Activated naive CD4-positive, alpha-beta T cell treated with anti-CD3 and anti-CD28 coated beads, Interleukin-2, amount 50 U/mL, for 72 hours (primary cell): ENCODE results near the gene MAN2C1. TPM values are rescaled to one million over a fixed set of nuclear protein-coding genes. Genes with fewer than 3 reads are reported as not detected.
A peak's percentile ranks its signal among the peaks of the same experiment; 100 is the strongest.
"Not testable (repeated sequence)": the region's sequence is repeated elsewhere in the genome, so short reads cannot be mapped to it uniquely, and the experiment has no call there.

Experiments used
- ATAC-seq, 2 donors: fragments of 150-1000 bp; cut with Tn5 transposase; 2 replicates each; pipeline ENCODE4 v1.10.0; 2021; ENCODE audit warnings: mild to moderate bottlenecking in 2 of 2, moderate library complexity in 2 of 2
- DNase-seq, 2 donors: peaks; one replicate each; pipeline ENCODE4 v3.0.0; 2021 to 2022; ENCODE audit warnings: low spot score in 2 of 2
- H3K27ac Mint-ChIP-seq, 2 donors: one replicate each; pipeline ENCODE4 v1.8.0; 2022; ENCODE audit warnings: mild to moderate bottlenecking in 2 of 2, mixed read lengths in 2 of 2
- H3K36me3 Mint-ChIP-seq, 2 donors: one replicate each; pipeline ENCODE4 v1.8.0; 2022; ENCODE audit warnings: mixed read lengths in 2 of 2
- H3K9me3 Mint-ChIP-seq, 2 donors: one replicate each; pipeline ENCODE4 v1.8.0; 2022; ENCODE audit warnings: mixed read lengths in 2 of 2
- total RNA-seq, 2 donors: library from RNA; stranded (reverse); gene quantifications; one replicate each; pipeline ENCODE4 v1.2.3, GENCODE V29; 2022

Gene MAN2C1
- total RNA-seq, result 100 to 1,000 TPM; 106 to 167 TPM

DNA sequence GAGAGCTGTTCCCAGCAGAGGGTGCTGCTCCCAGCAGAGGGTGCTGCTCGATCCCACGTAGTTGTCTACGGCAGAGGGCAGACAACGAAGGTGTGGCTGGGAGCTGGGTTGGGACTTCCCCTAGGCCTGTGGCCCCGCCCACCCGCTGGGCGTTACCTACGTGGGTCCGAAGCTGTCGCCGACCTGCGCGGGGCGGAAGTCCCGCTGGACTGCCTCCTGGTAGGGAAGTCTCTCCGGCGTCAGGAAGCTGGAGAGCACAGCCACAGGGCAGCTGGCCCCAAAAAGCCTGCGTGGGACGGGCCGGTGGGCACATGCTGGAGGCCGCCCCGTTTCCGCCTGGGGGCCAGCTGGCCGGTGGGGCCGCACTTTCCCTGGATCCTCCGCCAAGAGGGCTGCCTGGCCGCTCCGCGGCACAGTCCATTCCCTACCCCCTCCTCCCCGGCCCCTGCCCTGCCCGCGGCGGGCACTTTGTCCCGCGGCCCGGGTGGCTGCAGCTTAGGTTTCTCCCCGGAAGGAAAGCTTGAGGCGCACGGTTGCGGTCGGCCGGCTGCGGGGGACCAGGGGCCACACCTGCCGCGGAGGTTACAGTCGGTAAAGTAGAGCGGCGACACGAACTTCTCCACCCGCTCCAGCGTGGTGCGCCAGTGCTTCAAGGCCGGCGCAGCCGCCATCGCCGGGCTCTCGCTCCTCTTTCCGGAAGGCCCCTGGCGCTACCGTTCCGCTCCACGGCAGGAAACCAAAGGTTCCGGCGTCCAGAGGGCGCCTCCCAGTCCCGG lies at the start of gene MAN2C1:
TSS of gene MAN2C1 (minus strand) at position 695 of the 776 bp plus-strand sequence. CDS start at position 671, 24 bp downstream.
- ATAC-seq (peak; percentile 93 to 95), DNase-seq (peak; percentile 93 to 95)
- Mint-ChIP-seq H3K36me3 (peaks cover 0 to 16% of the 10 kb centered on the region in 2 donors), H3K9me3 (no peaks in the 10 kb centered on the region), H3K27ac (peak within 1 kb of the TSS; percentile 95)

DNA sequence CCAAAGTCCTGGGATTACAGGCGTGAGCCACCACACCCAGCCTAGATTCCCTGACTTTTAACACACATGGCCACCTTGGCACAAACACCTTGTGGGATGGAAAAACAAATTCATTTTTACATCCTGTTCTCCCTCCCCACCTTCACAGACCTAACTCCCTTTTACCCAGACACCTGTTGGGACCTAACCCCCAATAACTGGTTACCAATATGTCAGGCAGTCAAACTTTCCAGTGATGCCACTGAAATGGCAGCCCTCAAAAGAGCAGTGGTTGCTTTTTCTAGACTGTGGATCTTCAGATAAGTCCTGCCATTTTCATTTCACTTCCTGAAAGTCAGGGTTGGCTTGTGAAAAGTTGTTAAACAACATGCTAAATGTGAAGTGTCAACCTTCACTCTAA lies 48.2 kb upstream of the MAN2C1 start:
- Mint-ChIP-seq H3K27ac (peak overlapping the region; percentile 55 to 77), H3K36me3 (peaks cover 1 to 22% of the 10 kb centered on the region in 2 donors), H3K9me3 (no peaks in the 10 kb centered on the region)
- no peak for DNase-seq
- ATAC-seq, result peak in 1 of 2 donors; percentile 74

DNA sequence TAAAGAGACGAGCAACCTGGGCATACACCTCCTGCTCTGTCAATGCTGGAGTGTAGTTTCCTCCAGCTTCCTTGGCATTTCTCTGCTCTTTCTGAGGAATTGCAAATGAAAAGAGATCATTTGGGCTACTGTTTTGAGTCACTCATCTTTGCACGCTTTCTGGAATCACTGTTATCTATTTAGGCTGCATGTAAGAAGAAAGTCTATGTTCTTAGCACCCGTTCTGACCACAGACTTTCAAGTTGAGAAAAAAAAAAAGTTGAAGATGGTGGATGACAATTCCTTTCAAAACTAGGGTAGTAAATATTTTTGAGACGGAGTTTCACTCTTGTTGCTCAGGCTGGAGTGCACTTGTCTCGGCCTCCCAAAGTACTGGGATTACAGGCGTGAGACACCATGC lies 41.8 kb upstream of the MAN2C1 start:
- DNase-seq, result no peak
- peaks cover 33 to 63% of the 10 kb centered on the region in 2 donors for H3K36me3 Mint-ChIP-seq
- ATAC-seq, result peak in 1 of 2 donors; percentile 40
- H3K9me3 Mint-ChIP-seq, result no peaks in the 10 kb centered on the region
- H3K27ac Mint-ChIP-seq, result peak overlapping the region in 1 of 2 donors; percentile 32

DNA sequence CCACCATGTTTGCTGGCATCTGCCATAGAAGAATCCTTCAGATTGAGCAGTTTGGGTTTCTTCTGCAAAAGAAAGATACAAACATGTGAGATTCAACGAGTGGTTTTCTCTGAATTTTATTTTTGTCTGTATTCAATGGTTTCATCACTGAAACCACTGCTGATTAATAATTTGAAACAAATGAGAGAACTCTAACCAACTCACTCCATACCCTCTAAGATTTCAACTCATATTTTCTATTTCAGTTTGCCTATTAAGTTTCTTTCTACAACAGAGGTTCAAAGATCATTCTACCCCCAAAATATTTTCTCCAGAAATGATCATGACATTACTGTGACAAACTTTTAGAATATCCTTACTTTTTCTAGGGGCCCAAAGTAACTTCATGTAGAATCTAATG lies 38.7 kb upstream of the MAN2C1 start:
- ATAC-seq, result peak; percentile 40 to 78
- peaks cover 39 to 54% of the 10 kb centered on the region in 2 donors for H3K36me3 Mint-ChIP-seq

DNA sequence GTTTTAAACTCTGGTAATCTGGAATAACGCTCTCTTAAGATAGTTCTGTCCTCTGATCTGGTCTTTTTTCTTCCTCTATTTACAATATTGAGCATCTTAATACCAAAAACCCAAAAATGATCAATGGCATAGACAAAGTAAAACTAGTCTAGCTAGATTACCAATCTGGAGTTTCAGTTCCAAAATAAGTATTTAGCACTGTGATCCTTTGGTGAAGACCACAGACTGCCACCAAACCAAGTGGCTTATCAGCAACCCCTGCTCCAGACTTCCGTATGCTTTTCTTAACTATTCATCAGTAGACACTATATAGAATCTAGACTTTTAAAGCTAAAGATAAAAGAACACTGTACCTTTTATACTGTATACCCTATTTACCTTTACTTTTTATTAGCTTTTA lies 35.5 kb upstream of the MAN2C1 start:
- Mint-ChIP-seq H3K9me3 (no peaks in the 10 kb centered on the region), H3K27ac (no peak overlapping the region), H3K36me3 (peaks cover 28 to 33% of the 10 kb centered on the region in 2 donors)
- DNase-seq, result no peak
- peak in 1 of 2 donors; percentile 42 for ATAC-seq

More for the DNA sequence above, 38.7 kb upstream of the MAN2C1 start:
- no peak for DNase-seq
- Mint-ChIP-seq H3K9me3 (no peaks in the 10 kb centered on the region), H3K27ac (peak overlapping the region; percentile 69 to 86)

DNA sequence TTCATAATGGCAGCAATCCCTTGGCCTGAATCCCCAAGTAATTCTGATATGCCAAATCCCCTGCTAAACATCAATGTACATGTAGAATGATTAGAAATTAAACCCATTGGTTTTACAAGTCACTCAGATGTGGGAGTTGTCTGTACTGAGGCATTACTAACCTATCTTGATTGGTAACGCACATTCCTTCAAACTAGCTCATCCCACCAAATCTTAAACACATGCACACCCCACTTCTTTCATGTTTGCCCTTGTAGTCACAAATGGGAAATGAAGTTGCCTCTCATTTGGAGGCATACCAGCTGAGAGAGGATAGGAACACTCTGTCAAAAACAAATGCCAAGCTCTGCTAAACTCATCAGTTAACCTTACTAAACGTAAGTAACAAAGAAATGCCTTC lies 29.1 kb upstream of the MAN2C1 start:
- DNase-seq, result no peak
- peak overlapping the region in 1 of 2 donors; percentile 49 for H3K27ac Mint-ChIP-seq
- no peaks in the 10 kb centered on the region for H3K9me3 Mint-ChIP-seq
- peaks cover 20 to 36% of the 10 kb centered on the region in 2 donors for H3K36me3 Mint-ChIP-seq
- no peak for ATAC-seq

DNA sequence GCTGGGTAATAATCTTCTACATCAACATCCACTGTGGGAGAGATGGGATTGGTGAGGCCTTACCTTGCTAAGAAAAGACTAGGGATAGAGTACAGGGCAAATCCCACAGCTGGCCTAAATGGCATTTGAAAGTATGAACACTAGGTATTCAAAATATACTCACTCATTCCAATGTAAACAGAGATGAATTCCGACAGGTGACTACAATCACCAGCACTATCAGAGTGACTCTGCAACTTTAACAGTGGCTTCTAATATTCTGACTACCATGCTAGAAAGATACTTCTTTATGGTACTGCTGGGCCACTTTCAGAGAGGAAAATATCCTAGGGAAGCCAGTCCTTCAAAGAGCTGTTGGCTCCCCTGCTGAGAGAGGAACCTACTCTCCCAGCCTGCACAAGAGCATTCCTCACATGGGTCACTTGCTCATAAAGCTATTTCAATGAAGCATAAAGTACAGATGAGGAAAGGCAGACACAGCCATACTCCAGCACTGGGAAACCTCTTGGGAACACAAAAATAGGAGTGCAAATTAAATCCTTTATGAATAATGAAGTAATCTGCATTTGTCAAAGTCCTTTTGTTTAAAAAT lies 21.5 kb upstream of the MAN2C1 start:
- ATAC-seq (no peak), DNase-seq (no peak)
- no peaks in the 10 kb centered on the region for H3K9me3 Mint-ChIP-seq
- peak overlapping the region in 1 of 2 donors; percentile 37 for H3K27ac Mint-ChIP-seq
- H3K36me3 Mint-ChIP-seq, result peaks cover 12 to 17% of the 10 kb centered on the region in 2 donors

DNA sequence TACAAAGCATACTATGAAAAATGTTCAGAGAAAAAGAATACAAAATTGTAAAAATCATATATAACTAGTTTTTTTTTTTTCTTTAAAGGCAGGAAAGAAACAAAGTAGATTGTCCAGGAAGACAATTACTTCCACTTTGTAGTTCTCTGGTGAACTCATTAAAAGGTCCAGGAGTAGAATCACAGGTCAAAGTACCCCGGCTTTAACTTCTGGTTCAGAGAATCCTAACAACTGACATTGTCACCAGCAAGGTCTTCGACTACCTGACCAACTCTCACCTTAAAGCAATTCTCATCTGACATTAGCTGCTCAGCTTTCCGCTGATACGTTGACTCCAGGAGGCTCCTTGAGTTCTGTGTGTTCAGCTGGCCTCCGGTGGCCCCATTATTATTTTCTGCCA lies 15.6 kb upstream of the MAN2C1 start:
- not testable (repeated sequence) for DNase-seq, H3K27ac Mint-ChIP-seq, H3K9me3 Mint-ChIP-seq, ATAC-seq
- H3K36me3 Mint-ChIP-seq, result peaks cover 17 to 18% of the 10 kb centered on the region in 2 donors

DNA sequence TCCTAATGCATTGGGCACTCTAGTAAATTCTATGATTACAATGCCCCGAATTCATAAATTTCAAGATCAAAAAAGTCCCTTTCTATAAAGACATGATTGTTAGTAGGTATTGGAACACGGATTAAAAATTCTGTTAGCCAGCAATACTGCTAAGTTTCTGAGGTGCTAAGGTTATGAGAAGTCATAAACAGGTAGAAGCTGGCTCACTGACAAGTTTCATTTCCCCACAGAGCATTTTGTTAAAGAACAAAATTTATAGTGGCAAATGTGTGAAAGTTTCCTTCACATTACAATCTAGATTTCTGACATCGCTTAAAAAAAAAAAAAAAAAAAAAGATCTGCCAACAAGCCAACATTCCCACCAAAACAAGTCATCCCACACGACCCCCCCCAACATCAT lies 12.4 kb upstream of the MAN2C1 start:
- no peaks in the 10 kb centered on the region for H3K9me3 Mint-ChIP-seq

DNA sequence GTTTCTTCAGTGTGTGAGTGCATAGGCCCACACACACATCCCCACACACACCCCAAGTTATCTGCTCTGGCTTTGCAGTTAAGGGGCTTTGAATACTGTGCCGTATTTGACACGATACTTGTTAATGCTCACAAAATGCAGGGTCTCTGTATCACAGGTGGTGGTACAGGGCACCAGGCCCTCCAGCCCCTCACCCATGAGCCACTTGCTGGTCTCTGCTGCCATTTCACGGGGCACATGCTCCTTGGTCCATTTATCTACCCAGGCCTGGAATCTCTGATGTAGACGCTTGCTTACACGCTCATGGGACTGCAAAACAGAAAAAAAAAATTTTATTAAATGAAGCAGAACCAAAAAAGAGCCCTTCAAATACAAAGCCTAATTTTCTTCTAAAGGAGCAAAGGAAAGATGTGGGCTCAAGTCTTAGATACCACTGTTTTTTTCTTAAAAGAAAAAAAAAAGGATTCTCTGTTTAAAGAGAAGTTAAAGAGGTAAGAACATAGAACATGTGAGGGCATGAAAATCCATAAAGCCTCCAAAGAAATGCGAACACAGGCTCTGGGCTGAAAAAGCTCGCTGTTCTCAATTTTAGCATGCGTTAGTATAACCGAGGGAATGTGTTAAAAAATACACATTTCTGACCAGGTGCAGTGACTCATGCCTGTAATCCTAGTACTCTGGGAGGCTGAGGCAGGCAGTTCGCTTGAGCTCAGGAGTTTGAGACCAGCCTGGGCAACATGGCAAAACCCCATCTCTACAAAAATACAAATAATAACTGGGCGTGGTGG lies 3.7 kb upstream of the MAN2C1 start:
- Mint-ChIP-seq H3K9me3 (no peaks in the 10 kb centered on the region), H3K36me3 (peaks cover 13 to 37% of the 10 kb centered on the region in 2 donors), H3K27ac (peak overlapping the region; percentile 36 to 67)
- DNase-seq (no peak), ATAC-seq (no peak)

More for the DNA sequence above, 12.4 kb upstream of the MAN2C1 start:
- ATAC-seq (no peak), DNase-seq (no peak)
- Mint-ChIP-seq H3K36me3 (peaks cover 17 to 20% of the 10 kb centered on the region in 2 donors), H3K27ac (peak overlapping the region; percentile 23 to 24)

DNA sequence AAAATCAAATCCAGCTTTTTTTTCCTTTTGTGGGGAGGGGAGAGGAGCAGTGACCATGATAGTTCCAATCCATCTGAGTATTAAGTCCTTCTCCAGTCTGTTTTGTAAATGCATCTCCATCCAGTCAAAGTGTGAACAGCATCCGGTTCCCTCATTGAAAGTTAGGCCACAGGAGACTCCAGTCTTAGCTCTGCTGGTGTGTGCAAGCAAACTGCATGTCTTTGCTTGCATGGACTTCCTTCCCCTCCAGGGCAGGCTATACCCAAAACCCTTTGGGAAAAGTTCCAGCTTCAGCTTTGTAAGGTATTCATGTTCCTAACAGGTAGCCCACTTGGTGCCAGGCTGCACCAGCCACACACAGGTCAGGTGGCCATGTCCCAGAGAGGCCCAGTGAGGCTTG lies 3.1 kb upstream of the MAN2C1 start:
- H3K27ac Mint-ChIP-seq, result peak overlapping the region; percentile 36 to 67
- ATAC-seq (no peak), DNase-seq (no peak)
- no peaks in the 10 kb centered on the region for H3K9me3 Mint-ChIP-seq
- peaks cover 13 to 37% of the 10 kb centered on the region in 2 donors for H3K36me3 Mint-ChIP-seq

DNA sequence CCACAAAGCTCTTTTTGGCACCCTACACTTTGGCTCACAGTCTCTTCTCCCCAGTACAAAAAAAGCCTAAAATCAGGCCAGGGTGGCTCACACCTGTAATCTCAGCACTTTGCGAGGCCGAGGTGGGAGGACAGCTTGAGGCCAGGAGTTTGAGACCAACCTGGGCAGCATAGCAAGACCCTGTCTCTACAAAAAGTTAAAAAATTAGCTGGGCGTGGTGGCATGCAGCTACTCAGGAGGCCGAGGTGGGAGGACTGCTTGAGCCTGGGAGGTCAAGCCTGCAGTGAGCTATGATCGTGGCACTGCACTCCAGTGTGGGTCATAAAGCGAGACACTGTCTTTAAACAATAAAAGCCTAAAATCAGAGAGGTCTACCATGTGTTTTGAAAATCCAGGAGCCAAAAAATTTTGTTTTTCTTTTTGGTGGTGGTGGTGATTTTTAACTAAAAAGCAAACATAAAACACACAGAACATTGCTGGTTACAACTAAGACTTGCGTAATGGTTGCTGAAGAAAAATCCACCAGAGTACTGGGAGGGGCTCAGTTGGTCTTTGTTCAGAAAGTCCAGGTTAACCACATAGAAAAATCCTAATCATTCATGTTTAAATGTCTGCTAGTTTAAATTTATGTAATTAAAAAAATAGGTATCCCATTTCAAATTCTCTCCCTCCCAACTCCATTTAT lies 1.6 kb upstream of the MAN2C1 start:
- Mint-ChIP-seq H3K27ac (peak overlapping the region; percentile 52 to 95), H3K36me3 (peaks cover 7 to 23% of the 10 kb centered on the region in 2 donors), H3K9me3 (no peaks in the 10 kb centered on the region)
- no peak for DNase-seq
- ATAC-seq, result no peak

DNA sequence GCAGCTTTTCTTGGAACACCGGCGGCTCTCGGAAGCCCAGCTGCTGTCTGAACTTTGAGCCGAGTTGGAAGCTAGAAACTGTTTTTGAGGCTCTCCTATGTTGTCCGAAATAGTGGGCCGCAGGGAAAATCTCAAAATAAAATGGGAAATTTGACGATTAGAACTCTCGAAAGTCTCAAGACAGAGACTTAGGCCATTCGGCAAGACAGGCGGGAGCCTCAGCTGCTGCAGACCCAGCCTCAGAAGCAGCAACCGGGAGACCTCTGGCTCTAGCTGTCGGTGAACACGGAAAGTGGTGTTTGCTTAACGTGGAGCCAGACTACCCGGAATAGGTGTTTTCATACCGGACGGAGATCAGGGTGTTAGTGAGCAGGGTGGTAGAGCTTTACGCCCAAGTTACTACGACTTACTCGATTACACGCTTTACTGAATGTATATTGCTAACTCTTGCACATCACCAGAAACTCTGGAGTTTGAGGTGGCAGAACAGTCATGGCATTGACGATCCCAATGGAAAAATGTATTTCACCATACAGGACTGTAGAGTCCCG lies 357 bp upstream of the MAN2C1 start:
- H3K36me3 Mint-ChIP-seq, result peaks cover 0 to 16% of the 10 kb centered on the region in 2 donors
- peak overlapping the region; percentile 95 for H3K27ac Mint-ChIP-seq
- no peaks in the 10 kb centered on the region for H3K9me3 Mint-ChIP-seq
- peak in 1 of 2 donors; percentile 0 for ATAC-seq
- no peak for DNase-seq

DNA sequence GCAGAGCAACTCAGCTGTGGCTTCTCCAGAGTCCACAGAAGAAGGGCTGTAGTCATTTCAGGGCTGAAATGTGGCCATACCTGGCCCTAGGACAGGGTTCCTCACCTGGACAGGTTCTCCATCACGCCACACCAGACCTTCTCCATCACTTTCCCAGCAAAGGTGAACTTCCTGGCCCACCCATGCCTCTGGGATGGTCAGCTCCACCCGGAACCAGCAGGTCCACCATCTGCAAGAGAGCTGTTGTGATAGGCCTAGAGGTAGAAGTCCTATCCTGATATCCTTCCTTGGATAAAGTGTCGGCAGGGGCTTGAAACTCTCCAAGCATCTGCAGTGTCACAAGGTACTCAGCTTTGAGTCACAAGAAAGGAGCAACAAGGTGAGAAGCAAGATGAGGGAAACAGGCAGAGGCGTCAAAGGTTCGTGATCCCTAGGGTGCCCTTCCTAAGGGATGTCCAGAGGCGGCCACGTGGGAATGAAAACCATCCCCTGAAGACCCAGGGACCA lies 948 bp downstream of the MAN2C1 start:
- no peak for DNase-seq
- no peak for ATAC-seq
- H3K27ac Mint-ChIP-seq, result peak overlapping the region in 1 of 2 donors; percentile 95
- peaks cover 0 to 16% of the 10 kb centered on the region in 2 donors for H3K36me3 Mint-ChIP-seq
- H3K9me3 Mint-ChIP-seq, result no peaks in the 10 kb centered on the region

DNA sequence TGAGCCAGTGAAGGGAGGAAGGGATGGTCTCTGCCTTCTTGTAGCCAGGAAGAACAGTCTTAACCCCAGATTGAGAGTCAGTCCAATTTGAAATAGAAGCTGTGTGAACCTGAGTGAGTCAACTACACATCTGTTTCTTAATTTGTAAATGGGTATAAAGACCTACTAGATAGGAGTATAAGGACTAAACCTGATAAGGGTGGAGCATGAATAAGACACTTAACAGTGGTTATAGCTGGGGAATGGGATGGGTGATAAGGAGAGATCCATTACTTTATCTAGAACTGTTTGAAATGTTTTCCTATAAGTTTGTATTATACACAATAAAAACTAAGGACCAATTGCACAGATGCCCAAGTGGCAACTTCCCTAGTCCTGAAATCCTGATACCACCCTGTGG lies 1.4 kb downstream of the MAN2C1 start:
- Mint-ChIP-seq H3K9me3 (no peaks in the 10 kb centered on the region), H3K36me3 (peaks cover 0 to 16% of the 10 kb centered on the region in 2 donors), H3K27ac (peak overlapping the region; percentile 55 to 95)
- ATAC-seq (no peak), DNase-seq (no peak)

DNA sequence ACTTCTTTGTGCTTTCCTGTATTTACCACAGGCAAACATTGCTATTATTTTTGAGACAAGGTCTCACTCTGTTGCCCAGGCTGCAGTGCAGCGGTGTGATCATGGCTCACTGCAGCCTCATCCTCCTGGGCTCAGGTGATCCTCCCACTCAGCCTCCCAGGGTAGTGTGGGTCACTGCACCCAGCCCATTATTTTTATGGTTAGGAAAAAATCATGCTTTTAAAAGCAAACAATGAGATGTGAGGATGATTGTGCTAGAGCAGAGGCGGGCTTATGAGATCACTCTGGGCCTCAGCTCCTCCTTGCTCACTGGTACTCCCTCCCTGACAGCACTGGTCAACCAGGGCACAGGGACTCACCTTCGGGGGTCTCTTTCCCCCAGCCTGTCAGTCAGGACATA lies 2.2 kb downstream of the MAN2C1 start:
- no peaks in the 10 kb centered on the region for H3K9me3 Mint-ChIP-seq
- H3K27ac Mint-ChIP-seq, result peak overlapping the region; percentile 9 to 95
- peaks cover 0 to 16% of the 10 kb centered on the region in 2 donors for H3K36me3 Mint-ChIP-seq

More for the DNA sequence above, 2.2 kb downstream of the MAN2C1 start:
- no peak for ATAC-seq
- no peak for DNase-seq
